Purkinje cell (primary cell): ENCODE results near the gene COL4A2. TPM values are rescaled to one million over a fixed set of nuclear protein-coding genes. Genes with fewer than 3 reads are reported as not detected.

ENCODE experiments used
- polyA plus RNA-seq: library from polyadenylated mRNA; unstranded; fragments of >200 nt; fragmentation: Nextera tagmentation; gene quantifications from 2 replicates; pipeline ENCODE4 v1.2.1, GENCODE V29; 2014

The COL4A2 gene
- polyA plus RNA-seq: 57.6 and 123 TPM in 2 replicates

DNA sequence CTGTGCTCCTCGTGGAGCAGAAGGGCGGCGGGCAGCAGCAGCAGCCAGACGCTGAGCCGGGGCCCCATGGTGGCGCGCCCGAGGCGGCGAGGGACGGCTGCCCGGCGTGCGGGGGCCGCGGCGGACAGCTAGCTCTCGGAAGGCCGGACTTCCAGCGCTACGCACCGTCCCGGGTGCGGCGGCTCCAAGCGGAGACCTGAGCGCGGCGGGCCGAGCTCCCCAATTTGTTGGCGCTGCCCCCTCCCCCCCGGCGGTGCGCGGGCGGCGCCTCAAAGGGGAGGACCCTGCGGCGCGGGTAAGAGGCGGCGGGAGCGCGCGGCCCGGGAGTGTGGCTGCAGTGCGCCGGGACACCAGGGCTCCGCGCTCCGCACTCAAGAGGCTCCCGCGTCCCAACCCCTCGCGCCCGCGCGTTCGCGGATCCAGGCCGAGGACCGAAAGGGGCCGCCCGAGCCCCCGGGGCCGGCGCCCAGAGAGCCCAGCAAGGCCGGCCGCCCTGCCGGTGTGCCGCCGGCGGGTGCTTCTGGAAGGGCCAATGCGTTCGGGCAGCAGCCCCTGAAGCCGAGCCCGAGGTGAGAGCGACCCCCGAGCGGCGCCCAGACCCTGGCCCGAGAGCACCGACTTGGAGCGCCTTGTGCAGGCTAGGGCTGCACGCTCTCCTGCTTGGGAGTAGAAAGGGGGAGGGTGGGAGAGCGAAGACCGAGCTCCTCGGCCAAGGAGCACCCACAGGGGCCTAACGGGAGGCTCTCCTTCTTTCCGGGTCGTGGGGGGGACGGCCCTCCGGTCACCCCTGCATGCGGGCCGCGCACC lies at the start of gene COL4A2, which contains the start of gene COL4A1:
Gene COL4A2, plus strand, starts transcription at position 325 of the 807 bp plus-strand sequence. CDS start 620 bp downstream, outside the sequence.
Gene COL4A1, minus strand, starts transcription at position 198 of the 807 bp plus-strand sequence. Its CDS starts 130 bp downstream, at position 68.

DNA sequence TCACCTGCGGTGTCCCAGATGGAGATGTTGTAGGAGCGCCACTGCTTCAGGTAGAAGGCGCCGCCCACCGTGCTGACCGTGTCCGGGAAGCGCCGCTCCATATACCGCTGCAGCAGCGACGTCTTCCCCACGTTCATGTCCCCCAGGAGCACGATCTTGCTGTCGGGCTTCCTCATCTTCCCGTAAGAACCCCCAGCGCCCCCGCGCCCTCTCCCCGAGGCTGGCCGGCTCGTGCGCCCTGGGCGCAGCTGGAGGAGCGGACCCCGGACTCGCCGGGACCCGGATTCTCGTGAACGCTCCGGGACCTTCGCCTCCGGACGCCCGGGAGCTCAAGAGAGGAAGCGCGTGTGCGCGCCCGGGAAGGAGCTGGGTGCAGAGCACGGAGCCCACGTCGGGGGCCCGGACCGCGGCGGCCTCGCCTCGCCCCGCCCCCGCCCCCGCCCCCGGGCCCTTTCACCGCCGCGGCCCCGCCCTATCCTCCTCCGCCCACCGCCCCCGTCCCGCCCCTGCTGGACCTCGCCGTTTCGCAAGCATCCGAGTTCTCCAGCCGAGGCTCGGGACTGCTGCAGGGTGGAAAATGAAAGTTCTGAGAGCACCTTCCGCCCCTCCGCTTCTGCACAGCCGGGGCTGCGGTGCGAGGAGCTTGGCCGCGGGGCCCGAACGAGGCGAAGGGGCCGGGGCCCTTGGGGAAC lies 254.4 kb downstream of the COL4A2 start, which contains the start of gene RAB20:
Gene RAB20, minus strand, starts transcription at position 379 of the 692 bp plus-strand sequence. Its CDS starts 203 bp downstream, at position 176.

Other genes with a start within 250 kb of the COL4A2 start
- 176 and 211 TPM in 2 replicates for gene COL4A1, start 127 bp upstream of the COL4A2 start, polyA plus RNA-seq